HG03280 (cell line): ENCODE measurements around the gene SMAP1.

Experiments
- ATAC-seq: cut with Tn5 transposase; IDR thresholded peaks from one replicate; pipeline ENCODE4 v1.9.1; 2021; ENCODE audit warnings: mild to moderate bottlenecking, moderate library complexity; ENCODE audit not compliant: unreplicated experiment

SMAP1 gene

GRCh38 chr6:70839286-70840266 is 171.9 kb downstream of the SMAP1 start:
- ATAC-seq, result no peak

- no peak for ATAC-seq
Measured at GRCh38 chr6:70841112-70841511, 173.4 kb downstream of the SMAP1 start.

GRCh38 chr6:70842541-70842940 is 174.9 kb downstream of the SMAP1 start:
- ATAC-seq, result no peak

- no peak for ATAC-seq
Measured at GRCh38 chr6:70843328-70843918, 175.7 kb downstream of the SMAP1 start.

- ATAC-seq, result no peak
Measured at GRCh38 chr6:70844301-70844700, 176.6 kb downstream of the SMAP1 start.

- no peak for ATAC-seq
Measured at GRCh38 chr6:70846207-70846835, 178.6 kb downstream of the SMAP1 start.

- ATAC-seq, result no peak
Measured at GRCh38 chr6:70847106-70848084, 179.7 kb downstream of the SMAP1 start.

GRCh38 chr6:70849348-70850069 is 181.8 kb downstream of the SMAP1 start:
- ATAC-seq, result no peak

- no peak for ATAC-seq
Measured at GRCh38 chr6:70852667-70853246, 185.1 kb downstream of the SMAP1 start.

GRCh38 chr6:70857387-70858077 is 189.8 kb downstream of the SMAP1 start:
- peak; percentile 97 for ATAC-seq

GRCh38 chr6:70860045-70860444 is 192.4 kb downstream of the SMAP1 start:
- ATAC-seq, result no peak

GRCh38 chr6:70860920-70861319 is 193.2 kb downstream of the SMAP1 start:
- no peak for ATAC-seq

GRCh38 chr6:70863343-70863742 is 195.7 kb downstream of the SMAP1 start:
- no peak for ATAC-seq

GRCh38 chr6:70864401-70864800 is 196.7 kb downstream of the SMAP1 start:
- no peak for ATAC-seq

GRCh38 chr6:70872469-70872868 is 204.8 kb downstream of the SMAP1 start:
- ATAC-seq, result no peak

GRCh38 chr6:70874181-70874913 is 206.7 kb downstream of the SMAP1 start:
- no peak for ATAC-seq

GRCh38 chr6:70879496-70879895 is 211.8 kb downstream of the SMAP1 start:
- no peak for ATAC-seq
